ENCODE results near the gene TOM1L1.

TOM1L1 gene

GRCh38 chr17:54900457-54901229 is at the start of gene TOM1L1:
Gene TOM1L1, plus strand, starts transcription at chr17:54900852. Its CDS starts 14 bp downstream, at chr17:54900866.
- peaks cover 0 to 11% (median 7%) of the 10 kb centered on the region in 5 donors for H3K27me3 ChIP-seq (ENCODE audit: control insufficient read depth in 5 of 5, insufficient read depth in 4 of 5, low read length in 5 of 5)
- H3K4me1 ChIP-seq (ENCODE audit: control insufficient read depth in 5 of 5, insufficient read depth in 5 of 5, low read length in 5 of 5), result peaks cover 3 to 21% (median 16%) of the 10 kb centered on the region in 5 donors
- H3K27ac ChIP-seq (ENCODE audit: low read depth, low read length), result no peak within 1 kb of the TSS
- peak within 1 kb of the TSS; percentile 60 to 84 (median 72) for H3K4me3 ChIP-seq (ENCODE audit: low read depth in 1 of 5, low read length in 5 of 5)
- H3K9ac ChIP-seq (ENCODE audit: low read length in 5 of 5), result peak within 1 kb of the TSS in 2 of 5 donors; percentile 68 to 72
- H3K9me3 ChIP-seq (ENCODE audit: control insufficient read depth in 5 of 5, low read length in 5 of 5), result no peaks in the 10 kb centered on the region
- no peaks in the 10 kb centered on the region for H3K36me3 ChIP-seq (ENCODE audit: control insufficient read depth in 5 of 5, insufficient read depth in 5 of 5, low read length in 5 of 5)

DNA sequence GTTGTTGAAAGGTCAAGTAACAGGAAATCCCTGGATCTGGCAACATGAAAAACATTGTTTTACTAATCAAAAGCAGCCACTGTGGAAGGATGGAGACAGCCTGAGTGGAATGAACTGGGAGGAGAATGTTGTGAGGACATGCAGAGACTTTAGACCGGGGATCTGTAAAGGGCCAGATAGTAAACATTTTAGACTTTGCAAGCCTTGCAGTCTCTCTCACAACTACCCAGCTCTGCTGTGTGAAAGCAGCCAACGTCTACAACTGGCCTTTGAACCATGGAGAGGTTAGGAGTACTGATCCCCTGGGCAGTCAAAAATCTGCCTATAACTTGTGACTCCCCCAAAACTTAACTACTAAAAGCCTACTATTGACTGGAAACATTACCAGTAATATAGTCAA is 41.5 kb upstream of the TOM1L1 start:
- Histone ChIP-seq H3K36me3 (ENCODE audit: control insufficient read depth in 5 of 5, insufficient read depth in 5 of 5, low read length in 5 of 5) (no peaks in the 10 kb centered on the region), H3K4me1 (ENCODE audit: control insufficient read depth in 5 of 5, insufficient read depth in 5 of 5, low read length in 5 of 5) (no peaks in the 10 kb centered on the region), H3K4me3 (ENCODE audit: low read depth in 1 of 5, low read length in 5 of 5) (no peak overlapping the region), H3K27me3 (ENCODE audit: control insufficient read depth in 5 of 5, insufficient read depth in 4 of 5, low read length in 5 of 5) (peaks cover 0 to 3% (median 0%) of the 10 kb centered on the region in 5 donors), H3K27ac (ENCODE audit: low read depth, low read length) (no peak overlapping the region), H3K9ac (ENCODE audit: low read length in 5 of 5) (no peak overlapping the region), H3K9me3 (ENCODE audit: control insufficient read depth in 5 of 5, low read length in 5 of 5) (no peaks in the 10 kb centered on the region)

- H3K36me3 ChIP-seq (ENCODE audit: control insufficient read depth in 5 of 5, insufficient read depth in 5 of 5, low read length in 5 of 5), result no peaks in the 10 kb centered on the region
- no peaks in the 10 kb centered on the region for H3K4me1 ChIP-seq (ENCODE audit: control insufficient read depth in 5 of 5, insufficient read depth in 5 of 5, low read length in 5 of 5)
- H3K4me3 ChIP-seq (ENCODE audit: low read depth in 1 of 5, low read length in 5 of 5), result no peak overlapping the region
- peaks cover 0 to 3% (median 0%) of the 10 kb centered on the region in 5 donors for H3K27me3 ChIP-seq (ENCODE audit: control insufficient read depth in 5 of 5, insufficient read depth in 4 of 5, low read length in 5 of 5)
- no peak overlapping the region for H3K27ac ChIP-seq (ENCODE audit: low read depth, low read length)
- no peak overlapping the region for H3K9ac ChIP-seq (ENCODE audit: low read length in 5 of 5)
- no peaks in the 10 kb centered on the region for H3K9me3 ChIP-seq (ENCODE audit: control insufficient read depth in 5 of 5, low read length in 5 of 5)
Measured at GRCh38 chr17:54860617-54861470, 39.8 kb upstream of the TOM1L1 start.

DNA sequence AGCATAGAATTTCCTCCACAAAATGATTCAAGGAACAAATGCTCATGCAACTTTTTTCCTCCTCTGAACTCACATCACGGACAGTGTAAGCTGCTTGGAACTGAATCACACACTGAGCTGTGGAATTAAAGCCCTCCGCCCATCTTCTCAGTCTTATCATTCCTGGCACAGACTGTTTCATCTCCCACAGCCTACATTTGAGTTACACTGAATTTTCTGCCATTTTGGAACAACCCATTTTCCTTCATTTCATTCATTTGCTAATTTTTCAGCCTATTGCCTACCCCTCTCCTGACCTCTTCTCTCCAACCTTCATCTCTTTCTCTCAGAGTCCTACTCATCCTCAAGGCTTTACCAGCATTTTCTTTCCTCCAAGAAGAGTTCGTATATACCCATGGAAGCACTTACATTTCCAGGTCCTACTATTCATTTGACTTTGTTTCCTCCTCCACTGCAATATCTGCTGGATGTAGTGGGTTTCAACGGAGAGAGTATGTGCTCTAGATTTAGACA is 39.1 kb upstream of the TOM1L1 start:
- Histone ChIP-seq H3K4me1 (ENCODE audit: control insufficient read depth in 5 of 5, insufficient read depth in 5 of 5, low read length in 5 of 5) (no peaks in the 10 kb centered on the region), H3K27ac (ENCODE audit: low read depth, low read length) (no peak overlapping the region), H3K9ac (ENCODE audit: low read length in 5 of 5) (no peak overlapping the region), H3K4me3 (ENCODE audit: low read depth in 1 of 5, low read length in 5 of 5) (no peak overlapping the region), H3K36me3 (ENCODE audit: control insufficient read depth in 5 of 5, insufficient read depth in 5 of 5, low read length in 5 of 5) (no peaks in the 10 kb centered on the region), H3K9me3 (ENCODE audit: control insufficient read depth in 5 of 5, low read length in 5 of 5) (no peaks in the 10 kb centered on the region), H3K27me3 (ENCODE audit: control insufficient read depth in 5 of 5, insufficient read depth in 4 of 5, low read length in 5 of 5) (peaks cover 0 to 3% (median 0%) of the 10 kb centered on the region in 5 donors)

GRCh38 chr17:54863176-54863575 is 37.5 kb upstream of the TOM1L1 start:
- Histone ChIP-seq H3K9me3 (ENCODE audit: control insufficient read depth in 5 of 5, low read length in 5 of 5) (no peaks in the 10 kb centered on the region), H3K4me1 (ENCODE audit: control insufficient read depth in 5 of 5, insufficient read depth in 5 of 5, low read length in 5 of 5) (no peaks in the 10 kb centered on the region), H3K27ac (ENCODE audit: low read depth, low read length) (no peak overlapping the region), H3K36me3 (ENCODE audit: control insufficient read depth in 5 of 5, insufficient read depth in 5 of 5, low read length in 5 of 5) (no peaks in the 10 kb centered on the region), H3K4me3 (ENCODE audit: low read depth in 1 of 5, low read length in 5 of 5) (no peak overlapping the region), H3K9ac (ENCODE audit: low read length in 5 of 5) (no peak overlapping the region), H3K27me3 (ENCODE audit: control insufficient read depth in 5 of 5, insufficient read depth in 4 of 5, low read length in 5 of 5) (no peaks in the 10 kb centered on the region)

- H3K36me3 ChIP-seq (ENCODE audit: control insufficient read depth in 5 of 5, insufficient read depth in 5 of 5, low read length in 5 of 5), result no peaks in the 10 kb centered on the region
- H3K27me3 ChIP-seq (ENCODE audit: control insufficient read depth in 5 of 5, insufficient read depth in 4 of 5, low read length in 5 of 5), result no peaks in the 10 kb centered on the region
- no peak overlapping the region for H3K4me3 ChIP-seq (ENCODE audit: low read depth in 1 of 5, low read length in 5 of 5)
- H3K27ac ChIP-seq (ENCODE audit: low read depth, low read length), result no peak overlapping the region
- no peaks in the 10 kb centered on the region for H3K4me1 ChIP-seq (ENCODE audit: control insufficient read depth in 5 of 5, insufficient read depth in 5 of 5, low read length in 5 of 5)
- H3K9me3 ChIP-seq (ENCODE audit: control insufficient read depth in 5 of 5, low read length in 5 of 5), result no peaks in the 10 kb centered on the region
- H3K9ac ChIP-seq (ENCODE audit: low read length in 5 of 5), result no peak overlapping the region
Measured at GRCh38 chr17:54864070-54864469, 36.6 kb upstream of the TOM1L1 start.

DNA sequence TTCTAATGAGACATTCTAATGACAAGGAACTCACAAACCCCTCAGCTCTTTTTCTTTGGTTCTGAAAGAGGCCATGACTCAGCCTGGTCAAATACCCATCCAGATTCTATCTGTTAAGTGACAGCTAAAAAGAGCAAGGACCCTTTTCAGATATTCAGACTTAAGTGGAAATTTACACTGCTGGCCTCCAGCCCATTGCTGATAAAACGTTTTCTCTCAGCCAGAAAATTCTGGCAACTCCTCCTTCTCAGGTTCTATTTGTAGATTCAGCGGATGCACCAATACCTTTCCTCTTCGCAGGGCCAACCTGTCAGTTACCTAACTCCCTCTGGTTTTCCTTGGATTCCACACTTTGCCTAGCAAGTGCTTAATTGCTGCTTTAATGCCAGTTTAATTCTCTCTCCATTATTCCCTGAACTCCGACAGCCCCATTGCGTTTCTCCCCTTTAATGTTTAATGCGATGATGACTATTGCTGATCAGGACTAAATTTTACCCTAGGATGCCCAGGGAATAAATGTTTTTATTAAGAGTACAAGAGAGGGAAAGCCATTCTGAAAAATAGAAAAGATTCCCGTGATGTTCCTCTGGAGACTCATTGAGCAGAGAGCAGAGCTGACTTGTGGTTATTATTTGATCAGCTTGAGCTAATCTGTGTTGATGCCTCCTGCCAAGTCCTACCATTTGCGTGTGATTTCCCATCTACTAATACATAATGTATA is 35.9 kb upstream of the TOM1L1 start:
- Histone ChIP-seq H3K9ac (ENCODE audit: low read length in 5 of 5) (no peak overlapping the region), H3K27me3 (ENCODE audit: control insufficient read depth in 5 of 5, insufficient read depth in 4 of 5, low read length in 5 of 5) (no peaks in the 10 kb centered on the region), H3K9me3 (ENCODE audit: control insufficient read depth in 5 of 5, low read length in 5 of 5) (no peaks in the 10 kb centered on the region), H3K4me1 (ENCODE audit: control insufficient read depth in 5 of 5, insufficient read depth in 5 of 5, low read length in 5 of 5) (no peaks in the 10 kb centered on the region), H3K27ac (ENCODE audit: low read depth, low read length) (no peak overlapping the region), H3K36me3 (ENCODE audit: control insufficient read depth in 5 of 5, insufficient read depth in 5 of 5, low read length in 5 of 5) (no peaks in the 10 kb centered on the region), H3K4me3 (ENCODE audit: low read depth in 1 of 5, low read length in 5 of 5) (no peak overlapping the region)

- H3K9ac ChIP-seq (ENCODE audit: low read length in 5 of 5), result no peak overlapping the region
- no peaks in the 10 kb centered on the region for H3K4me1 ChIP-seq (ENCODE audit: control insufficient read depth in 5 of 5, insufficient read depth in 5 of 5, low read length in 5 of 5)
- no peak overlapping the region for H3K27ac ChIP-seq (ENCODE audit: low read depth, low read length)
- no peaks in the 10 kb centered on the region for H3K36me3 ChIP-seq (ENCODE audit: control insufficient read depth in 5 of 5, insufficient read depth in 5 of 5, low read length in 5 of 5)
- H3K27me3 ChIP-seq (ENCODE audit: control insufficient read depth in 5 of 5, insufficient read depth in 4 of 5, low read length in 5 of 5), result no peaks in the 10 kb centered on the region
- H3K4me3 ChIP-seq (ENCODE audit: low read depth in 1 of 5, low read length in 5 of 5), result no peak overlapping the region
- no peaks in the 10 kb centered on the region for H3K9me3 ChIP-seq (ENCODE audit: control insufficient read depth in 5 of 5, low read length in 5 of 5)
Measured at GRCh38 chr17:54867634-54868033, 33.0 kb upstream of the TOM1L1 start.

GRCh38 chr17:54870671-54871175 is 29.9 kb upstream of the TOM1L1 start:
- Histone ChIP-seq H3K4me1 (ENCODE audit: control insufficient read depth in 5 of 5, insufficient read depth in 5 of 5, low read length in 5 of 5) (no peaks in the 10 kb centered on the region), H3K9me3 (ENCODE audit: control insufficient read depth in 5 of 5, low read length in 5 of 5) (no peaks in the 10 kb centered on the region)

More at GRCh38 chr17:54870671-54871175, 29.9 kb upstream of the TOM1L1 start:
- Histone ChIP-seq H3K9ac (ENCODE audit: low read length in 5 of 5) (no peak overlapping the region), H3K4me3 (ENCODE audit: low read depth in 1 of 5, low read length in 5 of 5) (no peak overlapping the region), H3K36me3 (ENCODE audit: control insufficient read depth in 5 of 5, insufficient read depth in 5 of 5, low read length in 5 of 5) (no peaks in the 10 kb centered on the region), H3K27me3 (ENCODE audit: control insufficient read depth in 5 of 5, insufficient read depth in 4 of 5, low read length in 5 of 5) (no peaks in the 10 kb centered on the region), H3K27ac (ENCODE audit: low read depth, low read length) (no peak overlapping the region)

Data from subcutaneous abdominal adipose tissue (tissue), 5 donors.